Astrocyte of the cerebellum (primary cell): ENCODE data around the gene GAS7.

Experiments
- DNase-seq: peaks from one replicate; pipeline ENCODE4 v3.0.0-alpha.2; 2011; ENCODE audit warnings: low read depth
- H3K4me3 ChIP-seq: 2 replicates; pipeline ENCODE4 v1.5.1; 2011; ENCODE audit warnings: mild to moderate bottlenecking, low read depth, low read length, moderate library complexity
- in situ Hi-C: cut with HindIII; loops from 2 replicates; pipeline ENCODE4 v1.10.0; 2017; ENCODE audit warnings: low sequenced_read_pairs
- TF ChIP-seq, protein P1 (sequence below): IDR thresholded peaks from 2 replicates; pipeline ENCODE4 v1.5.1; 2012; ENCODE audit warnings: low read length, low read depth, moderate library complexity, mild to moderate bottlenecking; ENCODE audit errors: missing control alignments

Gene GAS7

DNA sequence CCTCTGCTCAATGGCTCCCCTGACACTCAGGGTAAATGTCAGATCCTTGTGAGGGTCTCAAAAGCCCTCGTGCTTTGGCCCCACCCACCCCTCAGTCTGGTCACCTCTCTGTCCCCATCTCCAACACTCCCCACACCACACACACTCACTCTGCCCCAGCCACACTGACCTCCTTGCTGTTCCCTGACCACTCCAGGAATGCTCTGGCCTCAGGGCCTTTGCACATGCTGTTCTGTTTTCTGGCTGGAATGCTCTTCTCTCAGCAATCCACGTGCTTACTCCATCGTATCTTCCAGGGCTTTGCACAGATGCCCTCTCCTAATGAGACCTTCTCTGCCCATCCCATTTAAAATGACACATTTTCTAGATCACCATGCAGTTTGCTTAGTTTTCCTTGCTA lies 28.2 kb downstream of the GAS7 start:
- TF ChIP-seq, protein P1, sequence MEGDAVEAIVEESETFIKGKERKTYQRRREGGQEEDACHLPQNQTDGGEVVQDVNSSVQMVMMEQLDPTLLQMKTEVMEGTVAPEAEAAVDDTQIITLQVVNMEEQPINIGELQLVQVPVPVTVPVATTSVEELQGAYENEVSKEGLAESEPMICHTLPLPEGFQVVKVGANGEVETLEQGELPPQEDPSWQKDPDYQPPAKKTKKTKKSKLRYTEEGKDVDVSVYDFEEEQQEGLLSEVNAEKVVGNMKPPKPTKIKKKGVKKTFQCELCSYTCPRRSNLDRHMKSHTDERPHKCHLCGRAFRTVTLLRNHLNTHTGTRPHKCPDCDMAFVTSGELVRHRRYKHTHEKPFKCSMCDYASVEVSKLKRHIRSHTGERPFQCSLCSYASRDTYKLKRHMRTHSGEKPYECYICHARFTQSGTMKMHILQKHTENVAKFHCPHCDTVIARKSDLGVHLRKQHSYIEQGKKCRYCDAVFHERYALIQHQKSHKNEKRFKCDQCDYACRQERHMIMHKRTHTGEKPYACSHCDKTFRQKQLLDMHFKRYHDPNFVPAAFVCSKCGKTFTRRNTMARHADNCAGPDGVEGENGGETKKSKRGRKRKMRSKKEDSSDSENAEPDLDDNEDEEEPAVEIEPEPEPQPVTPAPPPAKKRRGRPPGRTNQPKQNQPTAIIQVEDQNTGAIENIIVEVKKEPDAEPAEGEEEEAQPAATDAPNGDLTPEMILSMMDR, result no peak
- H3K4me3 ChIP-seq, result no peak overlapping the region
- in situ Hi-C loops, result no loop called here
- no peak for DNase-seq

DNA sequence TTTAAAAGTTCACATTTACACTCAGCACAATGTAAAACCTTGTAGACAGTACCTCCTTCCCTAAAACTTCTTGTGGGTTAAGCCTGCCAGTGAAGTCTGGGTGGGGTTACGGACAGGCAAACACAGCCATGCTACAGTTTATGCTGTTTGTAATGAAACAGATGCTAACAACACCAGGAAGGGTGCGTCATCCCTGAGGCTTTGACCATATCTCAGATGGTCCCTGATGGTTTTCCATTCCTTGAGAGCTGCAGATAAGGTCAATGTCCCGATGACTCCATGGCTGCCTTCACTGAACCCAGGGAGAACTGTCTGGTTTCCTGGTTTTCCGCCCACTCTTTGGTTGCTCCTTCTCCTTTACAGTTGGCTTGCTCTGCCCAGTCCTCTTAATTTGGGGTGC lies 29.1 kb downstream of the GAS7 start:
- in situ Hi-C loops, result no loop called here
- TF ChIP-seq, protein P1, result no peak
- no peak overlapping the region for H3K4me3 ChIP-seq
- DNase-seq, result no peak

DNA sequence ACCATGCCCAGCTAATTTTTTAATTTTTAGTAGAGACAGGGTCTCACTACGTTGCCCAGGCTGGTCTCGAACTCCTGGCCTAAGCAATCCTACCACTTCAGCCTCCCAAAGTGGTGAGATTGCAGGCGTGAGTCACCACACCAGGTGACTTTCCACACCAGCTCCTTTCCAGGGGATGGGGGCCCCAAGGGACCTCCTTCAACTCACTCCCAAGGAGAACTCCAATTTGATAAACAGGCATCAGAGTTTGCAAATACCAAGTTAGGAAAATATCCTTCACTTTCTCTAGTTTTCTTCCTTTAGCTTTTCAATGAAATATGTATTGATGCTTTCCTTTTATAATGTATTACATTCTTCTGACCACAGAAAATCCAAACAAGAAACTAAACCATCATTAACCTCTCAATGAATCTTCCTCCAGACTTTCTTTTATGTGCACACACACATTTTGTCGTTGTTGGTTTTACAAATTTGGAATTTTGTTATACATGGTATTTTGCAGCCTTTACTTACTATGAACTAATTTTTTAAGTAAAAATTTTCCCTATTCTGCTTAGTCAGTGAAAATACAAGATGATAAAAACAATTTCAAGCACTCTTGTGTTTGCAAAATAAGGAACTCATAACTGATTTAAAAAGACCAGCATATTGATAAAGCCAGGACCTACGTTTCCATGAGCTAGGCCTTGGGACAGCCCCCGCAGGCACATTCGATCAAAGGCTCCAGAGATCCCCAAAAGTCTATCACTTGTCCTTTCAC lies 32.0 kb downstream of the GAS7 start:
- in situ Hi-C loops, result no loop called here
- no peak for DNase-seq
- TF ChIP-seq, protein P1, result no peak
- no peak overlapping the region for H3K4me3 ChIP-seq

DNA sequence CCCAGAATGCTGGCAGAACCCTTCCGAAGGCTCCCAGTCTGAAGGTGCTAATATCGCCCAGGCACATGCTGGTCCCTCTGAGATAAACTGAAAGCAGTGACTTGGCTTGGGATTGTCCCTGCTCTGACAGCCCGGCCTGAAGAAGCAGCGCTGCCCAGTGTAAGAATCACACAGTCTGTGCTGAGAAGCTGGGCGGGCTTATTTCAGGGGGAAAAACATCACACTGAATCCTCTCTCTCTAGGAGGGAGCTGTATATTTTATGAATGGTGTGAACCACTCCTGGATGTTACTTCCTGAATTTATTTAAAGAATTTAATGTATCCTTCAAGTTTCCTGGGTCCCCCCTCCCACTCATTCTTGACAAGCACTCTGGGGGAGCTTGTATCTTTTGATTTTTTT lies 36.3 kb downstream of the GAS7 start:
- DNase-seq, result no peak
- in situ Hi-C loops, result no loop called here
- no peak overlapping the region for H3K4me3 ChIP-seq
- TF ChIP-seq, protein P1, result no peak

- no peak for DNase-seq
- in situ Hi-C loops, result no loop called here
- no peak overlapping the region for H3K4me3 ChIP-seq
- TF ChIP-seq, protein P1, result no peak
Observed at GRCh38 chr17:10161386-10161785, 37.0 kb downstream of the GAS7 start.

DNA sequence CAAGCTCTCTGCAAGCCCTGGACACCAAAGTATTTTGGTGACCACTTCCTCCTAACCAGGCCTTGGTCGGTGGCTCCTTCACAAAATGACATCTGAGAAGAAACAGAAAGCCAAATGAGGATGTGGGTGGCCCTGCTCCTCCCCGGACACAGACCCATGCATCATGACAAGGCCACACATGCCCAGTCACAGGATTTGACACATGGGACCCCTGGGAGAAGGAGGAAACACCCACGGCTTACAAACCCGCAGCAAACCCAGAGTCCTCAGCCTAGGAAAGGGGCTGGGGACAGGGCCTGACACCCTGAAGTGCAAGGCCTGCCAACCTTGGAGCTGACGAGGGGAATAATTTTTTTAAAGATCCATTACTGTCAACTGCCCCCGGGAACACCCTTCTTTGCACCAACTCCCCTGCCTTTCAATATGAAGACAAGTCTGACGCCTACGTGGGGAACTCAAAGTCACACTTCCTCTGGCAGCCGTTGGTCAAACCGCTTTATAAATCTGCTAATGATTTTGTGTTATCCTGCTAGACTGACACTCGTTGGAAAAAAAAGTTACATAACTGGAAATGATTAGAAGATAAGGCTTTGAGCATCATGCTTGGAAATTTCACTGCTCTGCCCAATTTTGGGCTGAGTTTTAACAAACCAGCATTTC lies 41.3 kb downstream of the GAS7 start:
- H3K4me3 ChIP-seq, result no peak overlapping the region
- TF ChIP-seq, protein P1, result no peak
- in situ Hi-C loops, result no loop called here
- no peak for DNase-seq
